ENCODE results near the gene PPM1F. TPM values are rescaled to one million over a fixed set of nuclear protein-coding genes. Genes with fewer than 3 reads are reported as not detected.

The PPM1F gene
- total RNA-seq, 4 donors from 2014 or later: 22.9 to 78.0 (median 36.8) TPM

- 88% methylated on average over 3 of the region's 13 CpGs; no CpG with 5 or more reads in 1 of the 2 donors for WGBS, 2 donors (ENCODE audit: low coverage in 1 of 2)
- H3K4me1 ChIP-seq: peaks cover 0 to 98% (median 51%) of the 10 kb centered on the region in 3 donors
- no peaks in the 10 kb centered on the region for H3K27me3 ChIP-seq
- H3K4me3 ChIP-seq: no peak overlapping the region
- no peaks in the 10 kb centered on the region for H3K9me3 ChIP-seq
- ATAC-seq: no peak
- peaks cover 0 to 30% of the 10 kb centered on the region in 2 donors for H3K36me3 ChIP-seq
- H3K27ac ChIP-seq: peak overlapping the region in 3 of 4 donors; percentile 71 to 93 (median 76)
- TF ChIP-seq EP300 (IDR thresholded peaks at IDR 0.05) (no peak), POLR2AphosphoS5 (IDR thresholded peaks at IDR 0.05) (no peak), CTCF (IDR thresholded peaks at IDR 0.05) (no peak), POLR2A (IDR thresholded peaks at IDR 0.05) (no peak)
These were observed 7.0 kb downstream of the PPM1F start for GRCh38 chr22:21945453-21946261.

- ATAC-seq: no peak
- TF ChIP-seq CTCF (IDR thresholded peaks at IDR 0.05) (no peak), EP300 (IDR thresholded peaks at IDR 0.05) (no peak), POLR2A (IDR thresholded peaks at IDR 0.05) (no peak), POLR2AphosphoS5 (IDR thresholded peaks at IDR 0.05) (no peak)
- no peaks in the 10 kb centered on the region for H3K9me3 ChIP-seq
- H3K4me3 ChIP-seq: no peak overlapping the region
- H3K4me1 ChIP-seq: peaks cover 0 to 98% (median 55%) of the 10 kb centered on the region in 3 donors
- no peaks in the 10 kb centered on the region for H3K27me3 ChIP-seq
- WGBS, 2 donors (ENCODE audit: low coverage in 1 of 2): 72 to 90% methylated on average over 4 to 7 of the region's 7 CpGs
- peak overlapping the region in 3 of 4 donors; percentile 93 to 97 (median 96) for H3K27ac ChIP-seq
- peaks cover 0 to 33% of the 10 kb centered on the region in 2 donors for H3K36me3 ChIP-seq
These were observed 7.8 kb downstream of the PPM1F start for GRCh38 chr22:21944871-21945270.

- H3K27me3 ChIP-seq: no peaks in the 10 kb centered on the region
- H3K27ac ChIP-seq: peak overlapping the region in 3 of 4 donors; percentile 93 to 97 (median 96)
- no peak overlapping the region for H3K4me3 ChIP-seq
- H3K36me3 ChIP-seq: peaks cover 0 to 41% of the 10 kb centered on the region in 2 donors
- H3K4me1 ChIP-seq: peaks cover 0 to 98% (median 62%) of the 10 kb centered on the region in 3 donors
- no peak for ATAC-seq
- no peak for TF ChIP-seq CTCF (IDR thresholded peaks at IDR 0.05)
- no peak for TF ChIP-seq POLR2AphosphoS5 (IDR thresholded peaks at IDR 0.05)
- no peak for TF ChIP-seq POLR2A (IDR thresholded peaks at IDR 0.05)
- no peak for TF ChIP-seq EP300 (IDR thresholded peaks at IDR 0.05)
- WGBS, 2 donors (ENCODE audit: low coverage in 1 of 2): 89 to 93% methylated on average over 7 to 12 of the region's 18 CpGs
- H3K9me3 ChIP-seq: no peaks in the 10 kb centered on the region
These were observed 8.8 kb downstream of the PPM1F start for GRCh38 chr22:21943571-21944448.

- 0 to 32% methylated on average over 2 to 11 of the region's 19 CpGs for WGBS, 2 donors (ENCODE audit: low coverage in 1 of 2)
- peak; percentile 69 for ATAC-seq
- H3K4me3 ChIP-seq: no peak overlapping the region
These were observed 10.0 kb downstream of the PPM1F start for GRCh38 chr22:21942407-21943343.

More at GRCh38 chr22:21942407-21943343, 10.0 kb downstream of the PPM1F start:
- H3K4me1 ChIP-seq: peaks cover 0 to 98% (median 61%) of the 10 kb centered on the region in 3 donors
- TF ChIP-seq POLR2AphosphoS5 (IDR thresholded peaks at IDR 0.05): peak; percentile 62
- TF ChIP-seq EP300 (IDR thresholded peaks at IDR 0.05): no peak
- TF ChIP-seq CTCF (IDR thresholded peaks at IDR 0.05): peak in 2 of 4 experiments; percentile 8 to 9
- no peak for TF ChIP-seq POLR2A (IDR thresholded peaks at IDR 0.05)
- peak overlapping the region; percentile 19 to 97 (median 94) for H3K27ac ChIP-seq
- H3K9me3 ChIP-seq: no peaks in the 10 kb centered on the region
- no peaks in the 10 kb centered on the region for H3K27me3 ChIP-seq
- peaks cover 0 to 41% of the 10 kb centered on the region in 2 donors for H3K36me3 ChIP-seq
